NT2/D1 (cell line): Measurements from ENCODE around the gene UGGT2.

Experiments
- SUZ12 ChIP-seq: IDR thresholded peaks from 2 replicates; pipeline ENCODE4 v1.6.1; 2011; ENCODE audit not compliant: insufficient read length, insufficient read depth; ENCODE audit errors: extremely low read depth
- ZNF274 ChIP-seq: IDR thresholded peaks from 2 replicates; pipeline ENCODE4 v1.6.1; 2011; ENCODE audit warnings: mild to moderate bottlenecking, low read depth, low read length

GRCh38 chr13:96075953-96076543, 22.8 kb upstream of the UGGT2 start:
- TF ChIP-seq ZNF274 (no peak), SUZ12 (no peak)
